GM21737 (cell line): ENCODE data around the gene TMEM183A.

ENCODE experiments used
- ATAC-seq: cut with Tn5 transposase; IDR thresholded peaks from one replicate; pipeline ENCODE4 v1.9.1; 2021; ENCODE audit warnings: mild to moderate bottlenecking, moderate library complexity; ENCODE audit not compliant: unreplicated experiment

Gene TMEM183A

GRCh38 chr1:203028067-203028783 is 21.1 kb downstream of the TMEM183A start:
- no peak for ATAC-seq

- ATAC-seq: no peak
Measured at GRCh38 chr1:203028784-203029553, 21.8 kb downstream of the TMEM183A start.

DNA sequence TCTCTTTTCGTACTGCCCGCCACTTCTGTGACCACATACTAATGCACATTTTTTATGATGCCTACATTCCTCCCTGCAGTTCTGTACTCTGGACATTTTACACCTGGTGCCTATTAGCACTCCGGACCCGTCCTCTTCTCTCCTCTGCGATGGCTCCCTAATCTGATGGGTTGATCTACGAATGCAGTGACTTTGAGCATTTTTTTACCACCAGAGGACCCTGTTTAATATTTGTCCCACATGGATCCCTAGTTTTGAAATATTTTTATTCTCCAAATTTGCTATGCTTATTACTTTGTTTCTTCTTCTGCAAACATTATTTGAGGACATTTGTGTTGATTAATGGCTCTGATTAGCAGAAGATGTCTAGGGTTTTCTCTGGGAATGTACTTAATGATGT is 24.3 kb downstream of the TMEM183A start:
- ATAC-seq: no peak

DNA sequence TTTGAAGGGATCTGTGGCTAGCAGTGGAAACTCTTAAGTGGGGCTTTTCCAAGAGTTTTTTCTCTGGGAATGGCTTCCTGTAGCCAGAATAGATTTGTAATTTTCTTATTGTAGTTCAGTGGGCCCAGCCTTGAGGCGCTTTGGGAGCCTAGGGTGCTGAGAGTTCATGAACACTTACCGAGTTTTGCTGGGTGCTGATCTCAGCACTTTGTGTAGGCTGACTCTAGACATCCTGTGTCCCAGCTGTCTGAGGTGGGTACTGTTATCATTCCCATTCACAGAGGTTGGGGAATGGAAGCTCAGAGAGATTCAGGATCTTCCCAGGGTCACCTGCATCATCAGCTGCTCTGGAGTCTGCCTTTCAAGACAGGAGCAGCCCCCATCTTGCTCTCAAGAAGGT is 26.1 kb downstream of the TMEM183A start:
- no peak for ATAC-seq

- no peak for ATAC-seq
Measured at GRCh38 chr1:203033917-203034316, 26.7 kb downstream of the TMEM183A start.

- no peak for ATAC-seq
Measured at GRCh38 chr1:203034422-203035110, 27.4 kb downstream of the TMEM183A start.

GRCh38 chr1:203035111-203036000 is 28.2 kb downstream of the TMEM183A start:
- ATAC-seq: no peak

- ATAC-seq: no peak
Measured at GRCh38 chr1:203036135-203036534, 29.0 kb downstream of the TMEM183A start.

- ATAC-seq: no peak
Measured at GRCh38 chr1:203036537-203036936, 29.4 kb downstream of the TMEM183A start.

GRCh38 chr1:203037509-203038190 is 30.5 kb downstream of the TMEM183A start:
- ATAC-seq: no peak

- ATAC-seq: no peak
Measured at GRCh38 chr1:203038217-203038741, 31.1 kb downstream of the TMEM183A start.

DNA sequence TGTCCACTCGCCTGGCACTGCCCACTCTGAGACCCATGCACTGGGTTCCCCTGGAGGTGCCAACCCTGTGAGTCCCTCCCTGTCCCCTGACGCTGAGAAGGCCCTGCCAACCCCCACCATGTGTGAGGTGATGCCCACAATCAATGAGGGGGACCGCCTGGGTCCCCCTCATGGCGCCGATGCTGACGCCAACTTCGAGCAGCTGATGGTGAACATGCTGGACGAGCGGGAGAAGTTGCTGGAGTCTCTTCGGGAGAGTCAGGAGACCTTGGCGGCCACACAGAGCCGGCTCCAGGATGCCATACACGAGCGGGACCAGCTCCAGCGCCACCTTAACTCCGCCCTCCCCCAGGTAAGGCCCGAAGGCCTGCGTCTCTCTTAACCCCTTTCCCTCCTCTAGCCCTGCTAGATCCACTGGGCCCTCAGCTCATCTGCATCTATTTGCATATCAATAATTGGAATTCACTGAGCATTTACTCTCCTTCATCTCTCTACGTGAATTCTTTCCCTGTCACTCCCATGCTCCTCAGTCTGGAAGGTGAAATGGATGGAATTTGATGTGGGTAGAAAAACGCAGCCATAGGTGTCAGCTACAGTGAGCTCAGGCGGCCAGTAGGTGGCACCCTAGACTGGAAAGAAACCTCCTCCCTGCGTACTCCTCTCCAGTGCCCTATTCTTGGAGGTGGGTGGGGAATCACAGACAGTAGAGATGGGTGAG is 31.9 kb downstream of the TMEM183A start:
- ATAC-seq: no peak

DNA sequence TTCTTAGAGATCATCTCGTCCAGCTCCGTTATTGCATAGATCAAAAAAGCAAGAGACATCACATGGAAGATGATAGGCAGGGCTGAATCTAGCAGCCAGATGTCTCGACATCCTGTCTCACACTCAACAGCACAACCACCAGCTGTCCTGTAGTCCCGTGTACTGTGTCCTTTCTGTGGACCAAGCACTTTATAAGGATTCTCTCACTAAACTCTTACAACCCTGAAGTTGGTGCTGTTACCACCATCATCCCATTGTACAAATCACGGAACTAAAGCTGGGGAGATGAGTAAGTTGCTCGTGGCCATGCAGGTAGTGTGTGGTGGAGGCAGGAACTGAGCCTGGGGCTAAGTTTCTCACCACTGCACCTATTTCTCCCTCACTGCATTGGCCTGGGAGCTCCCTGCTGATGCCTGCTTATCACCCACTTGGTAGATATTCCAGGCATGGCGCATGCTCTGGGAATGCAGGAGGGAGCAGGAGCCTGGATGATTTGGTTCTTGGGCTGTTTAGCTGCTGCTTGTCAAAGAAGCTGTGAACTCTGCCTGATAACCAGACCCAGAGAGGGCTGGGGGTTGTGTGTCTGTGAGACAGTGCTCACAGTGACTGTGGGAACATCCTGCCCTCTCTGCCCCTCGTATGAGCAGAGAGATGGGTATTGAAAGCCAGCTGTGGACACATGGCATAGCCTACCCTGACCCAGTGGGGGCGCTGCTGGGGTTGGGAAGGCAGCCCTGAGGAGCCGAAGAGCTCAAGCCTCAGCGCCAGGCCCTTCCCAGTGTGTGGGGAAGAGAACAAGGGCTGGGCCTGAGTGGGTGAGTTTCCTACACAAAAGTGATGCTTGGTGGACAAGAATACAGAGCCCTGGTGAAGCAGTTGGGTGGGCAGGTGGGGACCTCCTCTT is 32.7 kb downstream of the TMEM183A start:
- no peak for ATAC-seq

DNA sequence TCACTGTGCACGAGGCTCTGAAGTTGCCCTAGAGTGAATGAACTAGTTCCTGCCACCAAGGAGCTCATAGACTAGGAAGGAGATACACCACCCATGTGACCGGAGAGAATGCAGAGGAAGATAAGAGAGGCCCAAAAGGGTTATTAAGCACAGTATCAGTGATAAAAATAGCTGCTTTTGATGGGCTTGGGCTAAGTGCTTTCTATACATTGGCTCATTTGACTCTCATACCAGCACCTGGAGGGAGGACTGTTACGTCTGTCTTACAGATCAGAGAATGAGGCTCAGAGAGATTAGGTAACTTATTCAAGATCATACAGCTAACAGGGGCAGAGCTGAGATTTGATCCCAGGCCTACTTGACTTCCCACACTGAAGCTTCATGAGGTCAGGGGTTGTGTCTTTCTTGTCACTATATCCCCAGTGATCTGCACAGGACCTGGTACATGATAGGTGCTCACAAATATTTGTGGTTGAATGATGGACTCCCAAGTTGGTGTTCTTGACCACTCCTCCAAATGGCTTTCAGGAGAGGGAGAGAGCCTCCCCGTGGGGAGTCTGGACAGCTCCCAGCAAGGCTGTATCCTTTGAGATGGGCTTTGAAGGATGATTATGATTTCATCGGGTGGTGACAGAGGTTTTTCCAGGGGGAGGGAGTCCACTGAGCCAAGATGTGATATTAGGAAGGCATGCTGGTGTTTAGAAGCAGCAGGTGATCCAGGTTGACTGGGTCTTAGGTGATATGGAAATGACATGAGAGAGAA is 33.5 kb downstream of the TMEM183A start:
- no peak for ATAC-seq

GRCh38 chr1:203041351-203041932 is 34.3 kb downstream of the TMEM183A start:
- no peak for ATAC-seq

GRCh38 chr1:203043830-203044545 is 36.8 kb downstream of the TMEM183A start:
- ATAC-seq: no peak
